Measurements from ENCODE around the gene SYTL3.

SYTL3 gene

DNA sequence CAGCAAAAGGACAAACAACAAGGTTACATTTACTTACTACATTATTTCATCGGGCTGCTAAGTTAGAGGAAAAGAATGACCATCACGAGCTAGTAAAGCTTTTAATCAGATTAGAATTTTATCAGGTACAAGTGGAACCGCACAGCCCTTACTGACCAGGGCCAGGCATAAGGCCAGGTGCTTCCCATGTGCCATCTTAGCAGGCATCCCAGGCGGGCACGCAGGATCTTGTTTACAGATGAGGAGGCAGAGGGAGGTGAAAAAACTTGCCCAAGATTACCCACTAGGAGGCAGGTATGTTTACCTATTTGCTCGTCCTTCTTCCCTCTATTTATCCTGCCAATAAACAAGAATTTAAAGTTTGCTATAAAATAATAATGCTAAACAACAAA, 158.6 kb downstream of the SYTL3 start:
- no peaks in the 10 kb centered on the region for H3K9me2 ChIP-seq (replicated peaks; ENCODE audit: control insufficient read depth, low read length)
- H3K4me1 ChIP-seq (ENCODE audit: control insufficient read depth, low read length) = peaks cover 97% of the 10 kb centered on the region
- peak overlapping the region; percentile 99 for H3K27ac ChIP-seq (ENCODE audit: low read depth, low read length)
- no peaks in the 10 kb centered on the region for H3K27me3 ChIP-seq (ENCODE audit: control insufficient read depth, low read length)
- peak overlapping the region; percentile 71 for H3K4me3 ChIP-seq (ENCODE audit: low read length)
- no peaks in the 10 kb centered on the region for H3K9me3 ChIP-seq (ENCODE audit: control insufficient read depth, insufficient read depth, low read length)
- H4K20me1 ChIP-seq (ENCODE audit: control insufficient read depth, insufficient read depth, low read depth, low read length) = peaks cover 15% of the 10 kb centered on the region
- H3F3A ChIP-seq (ENCODE audit: control insufficient read depth, insufficient read depth) = peaks cover 91% of the 10 kb centered on the region
- H3K36me3 ChIP-seq (ENCODE audit: control insufficient read depth, low read length) = peaks cover 82% of the 10 kb centered on the region
- H3K4me2 ChIP-seq (ENCODE audit: low read length) = peak overlapping the region; percentile 97
- TF ChIP-seq, protein P1, sequence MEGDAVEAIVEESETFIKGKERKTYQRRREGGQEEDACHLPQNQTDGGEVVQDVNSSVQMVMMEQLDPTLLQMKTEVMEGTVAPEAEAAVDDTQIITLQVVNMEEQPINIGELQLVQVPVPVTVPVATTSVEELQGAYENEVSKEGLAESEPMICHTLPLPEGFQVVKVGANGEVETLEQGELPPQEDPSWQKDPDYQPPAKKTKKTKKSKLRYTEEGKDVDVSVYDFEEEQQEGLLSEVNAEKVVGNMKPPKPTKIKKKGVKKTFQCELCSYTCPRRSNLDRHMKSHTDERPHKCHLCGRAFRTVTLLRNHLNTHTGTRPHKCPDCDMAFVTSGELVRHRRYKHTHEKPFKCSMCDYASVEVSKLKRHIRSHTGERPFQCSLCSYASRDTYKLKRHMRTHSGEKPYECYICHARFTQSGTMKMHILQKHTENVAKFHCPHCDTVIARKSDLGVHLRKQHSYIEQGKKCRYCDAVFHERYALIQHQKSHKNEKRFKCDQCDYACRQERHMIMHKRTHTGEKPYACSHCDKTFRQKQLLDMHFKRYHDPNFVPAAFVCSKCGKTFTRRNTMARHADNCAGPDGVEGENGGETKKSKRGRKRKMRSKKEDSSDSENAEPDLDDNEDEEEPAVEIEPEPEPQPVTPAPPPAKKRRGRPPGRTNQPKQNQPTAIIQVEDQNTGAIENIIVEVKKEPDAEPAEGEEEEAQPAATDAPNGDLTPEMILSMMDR (IDR thresholded peaks at IDR 0.05; ENCODE audit: low read depth, low read length, poor library complexity, severe bottlenecking) = peak; percentile 23
- no peak for TF ChIP-seq EZH2phosphoT487 (IDR thresholded peaks at IDR 0.05; ENCODE audit: borderline replicate concordance, low read length)
- peaks cover 97% of the 10 kb centered on the region for H3K79me2 ChIP-seq (ENCODE audit: control insufficient read depth, low read length)

DNA sequence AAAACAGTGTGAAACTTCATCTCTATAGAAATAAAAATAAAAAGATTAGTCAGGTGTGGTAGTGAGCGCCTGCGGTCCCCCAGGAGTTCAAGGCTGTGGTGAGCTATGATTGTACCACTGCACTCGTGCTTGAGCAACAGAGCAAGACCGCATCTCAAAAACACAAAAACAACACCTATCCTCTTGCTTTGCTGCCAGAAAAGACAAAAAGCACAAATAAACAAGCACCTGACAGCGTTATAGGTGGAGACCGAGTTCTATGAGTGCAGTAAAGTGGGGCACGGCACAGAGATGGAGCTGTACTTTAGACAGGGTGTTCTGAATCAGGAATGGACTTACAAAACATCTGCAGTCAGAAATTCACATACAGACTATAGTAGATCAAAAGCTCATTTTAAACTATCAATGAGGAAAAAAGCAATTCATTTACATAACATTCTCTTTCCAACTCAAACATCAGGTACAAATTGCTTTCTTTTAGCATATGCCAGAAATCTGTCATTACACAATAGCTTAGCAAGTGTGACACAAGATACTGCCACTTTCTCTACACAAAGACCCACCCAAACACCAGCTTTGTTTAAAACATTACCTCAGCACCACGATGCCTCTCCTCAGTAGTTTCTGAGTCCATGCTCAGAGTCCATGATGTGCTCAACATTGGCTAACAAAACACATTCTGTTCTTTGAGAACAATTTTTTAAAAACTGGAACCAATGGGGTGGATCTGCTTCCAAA, 159.3 kb downstream of the SYTL3 start:
- Histone ChIP-seq H3K27me3 (ENCODE audit: control insufficient read depth, low read length) (no peaks in the 10 kb centered on the region), H3K9me2 (replicated peaks; ENCODE audit: control insufficient read depth, low read length) (no peaks in the 10 kb centered on the region), H3K4me3 (ENCODE audit: low read length) (peak overlapping the region; percentile 94), H3K9me3 (ENCODE audit: control insufficient read depth, insufficient read depth, low read length) (no peaks in the 10 kb centered on the region), H3K36me3 (ENCODE audit: control insufficient read depth, low read length) (peaks cover 88% of the 10 kb centered on the region), H3K4me2 (ENCODE audit: low read length) (peak overlapping the region; percentile 97), H3F3A (ENCODE audit: control insufficient read depth, insufficient read depth) (peaks cover 93% of the 10 kb centered on the region), H4K20me1 (ENCODE audit: control insufficient read depth, insufficient read depth, low read depth, low read length) (peaks cover 19% of the 10 kb centered on the region), H3K4me1 (ENCODE audit: control insufficient read depth, low read length) (peaks cover 99% of the 10 kb centered on the region), H3K79me2 (ENCODE audit: control insufficient read depth, low read length) (peaks cover 97% of the 10 kb centered on the region), H3K27ac (ENCODE audit: low read depth, low read length) (peak overlapping the region; percentile 99)
- TF ChIP-seq, protein P1 (IDR thresholded peaks at IDR 0.05; ENCODE audit: low read depth, low read length, poor library complexity, severe bottlenecking) = no peak
- TF ChIP-seq EZH2phosphoT487 (IDR thresholded peaks at IDR 0.05; ENCODE audit: borderline replicate concordance, low read length) = no peak

DNA sequence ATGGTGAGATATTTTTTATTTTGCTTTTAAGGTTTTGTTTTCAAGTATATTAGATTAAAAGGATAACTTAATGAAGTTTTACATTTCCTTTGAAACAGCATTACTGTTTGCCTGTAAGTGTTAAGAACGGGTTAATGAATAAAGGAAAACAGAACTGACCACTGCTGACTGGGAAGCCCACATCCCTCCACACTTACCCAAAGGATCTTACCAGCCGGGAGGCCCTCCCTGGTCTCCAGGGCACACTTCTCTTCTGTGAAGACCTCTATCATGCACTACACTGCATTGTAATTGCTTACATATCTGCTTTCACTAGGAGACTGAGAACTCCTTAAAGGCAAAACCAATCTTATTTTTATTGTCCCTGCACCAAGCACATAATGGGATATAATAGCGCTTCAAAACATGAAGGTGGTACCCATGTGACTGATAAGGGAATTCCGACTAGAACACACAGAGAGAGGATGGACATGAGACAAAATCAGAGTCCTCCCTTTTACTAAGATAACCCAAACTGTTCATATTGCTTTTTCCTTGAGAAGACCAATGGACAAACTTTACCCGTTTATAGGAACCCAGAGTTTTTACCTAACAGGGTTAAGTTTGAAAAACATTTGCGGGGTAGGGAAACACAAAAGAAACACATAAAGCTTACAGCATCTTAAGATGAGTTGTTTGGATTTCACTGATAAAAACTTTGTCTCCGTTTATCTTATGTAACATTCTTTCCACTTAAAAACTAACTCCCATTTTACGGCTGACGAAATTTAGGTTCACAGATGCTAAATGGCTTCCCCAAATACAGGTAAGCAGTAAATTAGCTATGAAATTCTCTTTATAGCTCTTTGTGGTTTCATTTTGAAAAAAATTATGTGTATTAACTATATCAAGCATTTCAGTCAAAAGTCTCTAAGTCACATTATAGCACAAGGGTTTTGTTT, 160.6 kb downstream of the SYTL3 start:
- peaks cover 25% of the 10 kb centered on the region for H4K20me1 ChIP-seq (ENCODE audit: control insufficient read depth, insufficient read depth, low read depth, low read length)
- peaks cover 99% of the 10 kb centered on the region for H3K79me2 ChIP-seq (ENCODE audit: control insufficient read depth, low read length)
- peaks cover 95% of the 10 kb centered on the region for H3F3A ChIP-seq (ENCODE audit: control insufficient read depth, insufficient read depth)
- H3K27me3 ChIP-seq (ENCODE audit: control insufficient read depth, low read length) = no peaks in the 10 kb centered on the region
- H3K27ac ChIP-seq (ENCODE audit: low read depth, low read length) = peak overlapping the region; percentile 99
- no peak for TF ChIP-seq EZH2phosphoT487 (IDR thresholded peaks at IDR 0.05; ENCODE audit: borderline replicate concordance, low read length)
- H3K36me3 ChIP-seq (ENCODE audit: control insufficient read depth, low read length) = peaks cover 96% of the 10 kb centered on the region
- peak overlapping the region; percentile 97 for H3K4me2 ChIP-seq (ENCODE audit: low read length)
- H3K9me2 ChIP-seq (replicated peaks; ENCODE audit: control insufficient read depth, low read length) = no peaks in the 10 kb centered on the region
- H3K9me3 ChIP-seq (ENCODE audit: control insufficient read depth, insufficient read depth, low read length) = no peaks in the 10 kb centered on the region
- peaks cover 100% of the 10 kb centered on the region for H3K4me1 ChIP-seq (ENCODE audit: control insufficient read depth, low read length)
- peak overlapping the region; percentile 94 for H3K4me3 ChIP-seq (ENCODE audit: low read length)

All from DOHH2 (cell line).